Fibroblast of the aortic adventitia (primary cell): ENCODE data around the gene CDV3. TPM values are rescaled to one million over a fixed set of nuclear protein-coding genes. Genes with fewer than 3 reads are reported as not detected.

ENCODE experiments used
- DNase-seq: peaks from one replicate; pipeline ENCODE4 v3.0.0-alpha.2; 2010; ENCODE audit warnings: low read depth
- H3K4me3 ChIP-seq: 2 replicates; pipeline ENCODE4 v1.5.1; 2011; ENCODE audit warnings: low read depth, mild to moderate bottlenecking, control low read depth, low read length, moderate library complexity
- CTCF ChIP-seq: IDR thresholded peaks from 2 replicates; pipeline ENCODE4 v1.5.1; 2011; ENCODE audit warnings: mild to moderate bottlenecking, low read length, control low read depth, inconsistent platforms; ENCODE audit not compliant: insufficient read depth
- small RNA-seq: library from RNA; depleted of rRNA; stranded (forward); fragments of <200 nt; gene quantifications from one replicate; pipeline ENCODE3, GENCODE V24; 2012
- total RNA-seq: library from RNA; depleted of rRNA; stranded (reverse); fragments of >200 nt; gene quantifications from 2 replicates; pipeline ENCODE4 v1.2.3, GENCODE V29; 2012; ENCODE audit warnings: low replicate concordance

The CDV3 gene
- total RNA-seq, 1 donor, result 127 TPM

GRCh38 chr3:133620066-133620784 is 46.7 kb downstream of the CDV3 start:
- no peak for DNase-seq
- no peak overlapping the region for H3K4me3 ChIP-seq
- TF ChIP-seq CTCF, result no peak

- TF ChIP-seq CTCF, result no peak
- H3K4me3 ChIP-seq, result no peak overlapping the region
- peak; percentile 9 for DNase-seq
Observed at GRCh38 chr3:133627789-133628188, 54.3 kb downstream of the CDV3 start.

GRCh38 chr3:133629146-133629545 is 55.7 kb downstream of the CDV3 start:
- DNase-seq, result no peak
- no peak overlapping the region for H3K4me3 ChIP-seq
- TF ChIP-seq CTCF, result no peak

GRCh38 chr3:133633439-133633838 is 60.0 kb downstream of the CDV3 start:
- H3K4me3 ChIP-seq, result no peak overlapping the region
- DNase-seq, result no peak
- TF ChIP-seq CTCF, result no peak

Small RNA genes lying within 50 kb of the gene (small RNA-seq; reads per million reads assigned to genes)
- gene AC022296.2, result not detected
- gene RF00438, result not detected

Other genes with a start within 250 kb of the CDV3 start
- gene BFSP2, start 173.6 kb upstream of the CDV3 start, total RNA-seq, result not detected in 2 replicates
- gene TOPBP1, start 88.3 kb downstream of the CDV3 start, total RNA-seq, result 40.9 and 60.3 TPM in 2 replicates
- gene TF, start 172.7 kb downstream of the CDV3 start, total RNA-seq, result under 0.01 and 4.0 TPM in 2 replicates
- gene SRPRB, start 232.1 kb downstream of the CDV3 start, total RNA-seq, result 76.7 and 86.9 TPM in 2 replicates